NCI-H2171 treated with DMSO at 0.1 percent for 48 hours (cell line): ENCODE results near the gene RBFOX1.

Source experiments
- DNase-seq: peaks from one replicate; lab custom pipeline; 2025; lab: John Stamatoyannopoulos, UW

RBFOX1 gene

GRCh38 chr16:7689234-7689633 is 356.6 kb downstream of the RBFOX1 start:
- no peak for DNase-seq

GRCh38 chr16:7691533-7691932 is 358.9 kb downstream of the RBFOX1 start:
- DNase-seq, result no peak

- no peak for DNase-seq
These were observed 371.0 kb downstream of the RBFOX1 start for GRCh38 chr16:7703672-7704071.

GRCh38 chr16:7705885-7706284 is 373.2 kb downstream of the RBFOX1 start:
- no peak for DNase-seq

- no peak for DNase-seq
These were observed 376.5 kb downstream of the RBFOX1 start for GRCh38 chr16:7709186-7709585.

GRCh38 chr16:7713244-7713643 is 380.6 kb downstream of the RBFOX1 start:
- DNase-seq, result no peak

- no peak for DNase-seq
These were observed 382.1 kb downstream of the RBFOX1 start for GRCh38 chr16:7714775-7715174.

GRCh38 chr16:7716660-7717550 is 384.3 kb downstream of the RBFOX1 start:
- no peak for DNase-seq

GRCh38 chr16:7722761-7723160 is 390.1 kb downstream of the RBFOX1 start:
- no peak for DNase-seq

- no peak for DNase-seq
These were observed 398.5 kb downstream of the RBFOX1 start for GRCh38 chr16:7731141-7731540.

- no peak for DNase-seq
These were observed 403.6 kb downstream of the RBFOX1 start for GRCh38 chr16:7736138-7736665.

GRCh38 chr16:7742626-7743025 is 410.0 kb downstream of the RBFOX1 start:
- no peak for DNase-seq

GRCh38 chr16:7744546-7745264 is 412.1 kb downstream of the RBFOX1 start:
- no peak for DNase-seq

- no peak for DNase-seq
These were observed 412.6 kb downstream of the RBFOX1 start for GRCh38 chr16:7745276-7745675.

GRCh38 chr16:7746941-7747340 is 414.3 kb downstream of the RBFOX1 start:
- DNase-seq, result no peak

- no peak for DNase-seq
These were observed 415.9 kb downstream of the RBFOX1 start for GRCh38 chr16:7748522-7748921.

GRCh38 chr16:7755347-7755882 is 422.8 kb downstream of the RBFOX1 start:
- no peak for DNase-seq
